OCI-LY1 (cell line): Measurements from ENCODE around the gene KSR1.

ENCODE experiments used
- EZH2 ChIP-seq: fragments of 200-600 bp; sonication (generic), shearing (Covaris generic); IDR thresholded peaks from 2 replicates; pipeline ENCODE4 v1.8.0; 2017; ENCODE audit warnings: borderline replicate concordance, mixed run types, mild to moderate bottlenecking, antibody characterized with exemption, low read length, moderate library complexity, mixed read lengths
- TF ChIP-seq, protein P1 (sequence below): fragments of 200-600 bp; sonication (generic), shearing (Covaris generic); IDR thresholded peaks from 2 replicates; pipeline ENCODE4 v1.5.1; 2017; ENCODE audit warnings: mild to moderate bottlenecking, antibody characterized with exemption, low read length, moderate library complexity, mixed read lengths

DNA sequence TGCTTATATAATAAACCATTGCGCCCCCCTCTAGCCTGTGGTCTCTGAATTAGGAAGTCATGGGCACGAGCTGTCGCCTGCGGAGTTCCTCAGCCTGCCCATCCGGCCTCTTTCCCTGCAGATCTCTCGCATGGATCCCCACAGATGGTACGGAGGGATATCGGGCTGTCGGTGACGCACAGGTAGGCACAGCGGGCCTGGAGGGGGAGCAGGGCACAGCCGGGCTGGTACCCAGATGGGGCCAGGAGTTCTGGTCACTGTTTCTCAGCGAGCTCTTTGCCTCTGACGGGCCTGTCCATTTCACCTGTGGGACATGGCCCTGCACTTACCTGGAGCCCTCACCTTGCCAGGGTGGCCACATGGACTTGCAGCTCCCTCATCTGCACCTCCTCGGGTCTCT is 132.1 kb downstream of the KSR1 start:
- no peak for TF ChIP-seq EZH2
- TF ChIP-seq, protein P1, sequence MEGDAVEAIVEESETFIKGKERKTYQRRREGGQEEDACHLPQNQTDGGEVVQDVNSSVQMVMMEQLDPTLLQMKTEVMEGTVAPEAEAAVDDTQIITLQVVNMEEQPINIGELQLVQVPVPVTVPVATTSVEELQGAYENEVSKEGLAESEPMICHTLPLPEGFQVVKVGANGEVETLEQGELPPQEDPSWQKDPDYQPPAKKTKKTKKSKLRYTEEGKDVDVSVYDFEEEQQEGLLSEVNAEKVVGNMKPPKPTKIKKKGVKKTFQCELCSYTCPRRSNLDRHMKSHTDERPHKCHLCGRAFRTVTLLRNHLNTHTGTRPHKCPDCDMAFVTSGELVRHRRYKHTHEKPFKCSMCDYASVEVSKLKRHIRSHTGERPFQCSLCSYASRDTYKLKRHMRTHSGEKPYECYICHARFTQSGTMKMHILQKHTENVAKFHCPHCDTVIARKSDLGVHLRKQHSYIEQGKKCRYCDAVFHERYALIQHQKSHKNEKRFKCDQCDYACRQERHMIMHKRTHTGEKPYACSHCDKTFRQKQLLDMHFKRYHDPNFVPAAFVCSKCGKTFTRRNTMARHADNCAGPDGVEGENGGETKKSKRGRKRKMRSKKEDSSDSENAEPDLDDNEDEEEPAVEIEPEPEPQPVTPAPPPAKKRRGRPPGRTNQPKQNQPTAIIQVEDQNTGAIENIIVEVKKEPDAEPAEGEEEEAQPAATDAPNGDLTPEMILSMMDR = no peak
